ENCODE results near the gene ZBED6. TPM values are rescaled to one million over a fixed set of nuclear protein-coding genes. Genes with fewer than 3 reads are reported as not detected.

Gene ZBED6
- total and polyA plus RNA-seq, 4 donors = 2.4 to 14.1 (median 3.9) TPM

- no peak overlapping the region for H3K4me3 ChIP-seq (ENCODE audit: low read depth in 1 of 3, low read length in 3 of 3)
- no peak overlapping the region for H3K27ac ChIP-seq (ENCODE audit: low read depth in 1 of 2, low read length in 2 of 2)
- no peaks in the 10 kb centered on the region for H3K9me3 ChIP-seq (ENCODE audit: control insufficient read depth in 4 of 4, low read length in 3 of 4)
- TF ChIP-seq NR2F2 (IDR thresholded peaks at IDR 0.05) (no peak), RXRA (IDR thresholded peaks at IDR 0.05) (no peak), YY1 (IDR thresholded peaks at IDR 0.05) (no peak), JUND (IDR thresholded peaks at IDR 0.05) (no peak), MAX (IDR thresholded peaks at IDR 0.05) (no peak), TAF1 (conservative IDR thresholded peaks at IDR 0.05) (no peak), ATF3 (IDR thresholded peaks at IDR 0.05) (no peak), FOXA2 (IDR thresholded peaks at IDR 0.05) (no peak), EGR1 (IDR thresholded peaks at IDR 0.05; ENCODE audit: low read depth in 2 of 2) (no peak), HNF4A (conservative IDR thresholded peaks at IDR 0.05) (no peak)
- TF ChIP-seq, protein P1, sequence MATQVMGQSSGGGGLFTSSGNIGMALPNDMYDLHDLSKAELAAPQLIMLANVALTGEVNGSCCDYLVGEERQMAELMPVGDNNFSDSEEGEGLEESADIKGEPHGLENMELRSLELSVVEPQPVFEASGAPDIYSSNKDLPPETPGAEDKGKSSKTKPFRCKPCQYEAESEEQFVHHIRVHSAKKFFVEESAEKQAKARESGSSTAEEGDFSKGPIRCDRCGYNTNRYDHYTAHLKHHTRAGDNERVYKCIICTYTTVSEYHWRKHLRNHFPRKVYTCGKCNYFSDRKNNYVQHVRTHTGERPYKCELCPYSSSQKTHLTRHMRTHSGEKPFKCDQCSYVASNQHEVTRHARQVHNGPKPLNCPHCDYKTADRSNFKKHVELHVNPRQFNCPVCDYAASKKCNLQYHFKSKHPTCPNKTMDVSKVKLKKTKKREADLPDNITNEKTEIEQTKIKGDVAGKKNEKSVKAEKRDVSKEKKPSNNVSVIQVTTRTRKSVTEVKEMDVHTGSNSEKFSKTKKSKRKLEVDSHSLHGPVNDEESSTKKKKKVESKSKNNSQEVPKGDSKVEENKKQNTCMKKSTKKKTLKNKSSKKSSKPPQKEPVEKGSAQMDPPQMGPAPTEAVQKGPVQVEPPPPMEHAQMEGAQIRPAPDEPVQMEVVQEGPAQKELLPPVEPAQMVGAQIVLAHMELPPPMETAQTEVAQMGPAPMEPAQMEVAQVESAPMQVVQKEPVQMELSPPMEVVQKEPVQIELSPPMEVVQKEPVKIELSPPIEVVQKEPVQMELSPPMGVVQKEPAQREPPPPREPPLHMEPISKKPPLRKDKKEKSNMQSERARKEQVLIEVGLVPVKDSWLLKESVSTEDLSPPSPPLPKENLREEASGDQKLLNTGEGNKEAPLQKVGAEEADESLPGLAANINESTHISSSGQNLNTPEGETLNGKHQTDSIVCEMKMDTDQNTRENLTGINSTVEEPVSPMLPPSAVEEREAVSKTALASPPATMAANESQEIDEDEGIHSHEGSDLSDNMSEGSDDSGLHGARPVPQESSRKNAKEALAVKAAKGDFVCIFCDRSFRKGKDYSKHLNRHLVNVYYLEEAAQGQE (IDR thresholded peaks at IDR 0.05) = no peak
- H3K4me1 ChIP-seq (ENCODE audit: control insufficient read depth in 4 of 4, insufficient read depth in 4 of 4, low read length in 3 of 4) = no peaks in the 10 kb centered on the region
- H3K9ac ChIP-seq (ENCODE audit: low read depth in 1 of 2, low read length in 2 of 2) = no peak overlapping the region
- no peaks in the 10 kb centered on the region for H3K27me3 ChIP-seq (ENCODE audit: control insufficient read depth in 4 of 4, insufficient read depth in 4 of 4, low read length in 3 of 4)
- H3K36me3 ChIP-seq (ENCODE audit: control insufficient read depth in 4 of 4, insufficient read depth in 3 of 4, low read depth in 1 of 4, low read length in 3 of 4) = peaks cover 12 to 54% (median 37%) of the 10 kb centered on the region in 4 donors
- 90% methylated on average over 1 of the region's 1 CpG for WGBS
- no peak for DNase-seq (ENCODE audit: low spot score)
Observed at GRCh38 chr1:203843435-203843834, 48.0 kb downstream of the ZBED6 start.

Small RNAs within 50 kb of the gene (small RNA-seq; reads per million reads assigned to genes)
- 0.53 reads per million, percentile 59 among the genes with 10 or more reads in this experiment for gene ZC3H11A

Other genes with a start within 250 kb of the ZBED6 start
- gene ATP2B4, start 168.8 kb upstream of the ZBED6 start, total RNA-seq = 10 to 100 TPM; 38.6 to 43.6 TPM
- 10 to 100 TPM in 1 of 2 donors, 1 to 10 TPM in 1; 9.6 to 30.6 TPM for gene ATP2B4, start 168.8 kb upstream of the ZBED6 start, polyA plus RNA-seq
- gene LAX1, start 30.4 kb upstream of the ZBED6 start, total RNA-seq = under 1 TPM; 0.56 to 0.67 TPM
- gene LAX1, start 30.4 kb upstream of the ZBED6 start, polyA plus RNA-seq = under 1 TPM; 0.21 TPM
- 10 to 100 TPM; 39.1 to 76.8 TPM for gene ZC3H11A, start within 50 bp of the ZBED6 start, total RNA-seq
- 10 to 100 TPM; 14.9 to 21.2 TPM for gene ZC3H11A, start within 50 bp of the ZBED6 start, polyA plus RNA-seq
- 10 to 100 TPM; 12.9 to 28.5 TPM for gene SNRPE, start 66.0 kb downstream of the ZBED6 start, total RNA-seq
- 100 to 1,000 TPM in 1 of 2 donors, 10 to 100 TPM in 1; 44.2 to 128 TPM for gene SNRPE, start 66.0 kb downstream of the ZBED6 start, polyA plus RNA-seq